Colonic mucosa (tissue), 4 donors: ENCODE results near the gene ZNF560. TPM values are rescaled to one million over a fixed set of nuclear protein-coding genes. Genes with fewer than 3 reads are reported as not detected.
"Not testable (repeated sequence)": the region's sequence is repeated elsewhere in the genome, so short reads cannot be mapped to it uniquely, and the experiment has no call there.

Experiments
- DNase-seq: peaks from one replicate; pipeline ENCODE4 v3.0.0-alpha.2; 2020
- H3K27ac ChIP-seq: fragments of 200-600 bp; one replicate; pipeline ENCODE4 v1.8.0; 2021
- H3K27me3 ChIP-seq: fragments of 200-600 bp; one replicate; pipeline ENCODE4 v1.8.0; 2021
- H3K36me3 ChIP-seq: fragments of 200-600 bp; one replicate; pipeline ENCODE4 v1.8.0; 2021
- H3K4me1 ChIP-seq: fragments of 200-600 bp; one replicate; pipeline ENCODE4 v1.8.0; 2021; ENCODE audit warnings: mild to moderate bottlenecking
- H3K4me3 ChIP-seq: fragments of 200-600 bp; one replicate; pipeline ENCODE4 v1.8.0; 2021
- H3K9ac ChIP-seq, 2 donors: one replicate each; pipeline ENCODE4 v1.7.0; 2013; ENCODE audit warnings: control low read depth in 2 of 2, low read depth in 2 of 2, low read length in 2 of 2
- H3K9me3 ChIP-seq: fragments of 200-600 bp; one replicate; pipeline ENCODE4 v1.8.0; 2021
- intact Hi-C: fragments of 100-400 bp; cut with DNase I; formaldehyde crosslinking; loops from one replicate; pipeline ENCODE4 v1.14.1; 2022
- total RNA-seq, 2 donors: library from RNA; stranded (reverse); fragmentation: NEBNext Ultra II Directional in 1 of 2; extraction: Animal tissue kit (Norgen Biotek cat#: 25700) in 1 of 2; gene quantifications; one replicate each; pipeline ENCODE4 v1.2.1, GENCODE V29; 2021
- TF ChIP-seq, protein P1 (sequence below): fragments of 200-600 bp; IDR thresholded peaks from one replicate; pipeline ENCODE4 v1.8.0; 2022; ENCODE audit warnings: antibody characterized with exemption, mild to moderate bottlenecking
- donor health status: healthy.
- donor health status: DM: no; HTN: no; CAD: no.
- donor health status: DM: no; HTN: no; CAD: no.

Gene ZNF560
- not detected for total RNA-seq

DNA sequence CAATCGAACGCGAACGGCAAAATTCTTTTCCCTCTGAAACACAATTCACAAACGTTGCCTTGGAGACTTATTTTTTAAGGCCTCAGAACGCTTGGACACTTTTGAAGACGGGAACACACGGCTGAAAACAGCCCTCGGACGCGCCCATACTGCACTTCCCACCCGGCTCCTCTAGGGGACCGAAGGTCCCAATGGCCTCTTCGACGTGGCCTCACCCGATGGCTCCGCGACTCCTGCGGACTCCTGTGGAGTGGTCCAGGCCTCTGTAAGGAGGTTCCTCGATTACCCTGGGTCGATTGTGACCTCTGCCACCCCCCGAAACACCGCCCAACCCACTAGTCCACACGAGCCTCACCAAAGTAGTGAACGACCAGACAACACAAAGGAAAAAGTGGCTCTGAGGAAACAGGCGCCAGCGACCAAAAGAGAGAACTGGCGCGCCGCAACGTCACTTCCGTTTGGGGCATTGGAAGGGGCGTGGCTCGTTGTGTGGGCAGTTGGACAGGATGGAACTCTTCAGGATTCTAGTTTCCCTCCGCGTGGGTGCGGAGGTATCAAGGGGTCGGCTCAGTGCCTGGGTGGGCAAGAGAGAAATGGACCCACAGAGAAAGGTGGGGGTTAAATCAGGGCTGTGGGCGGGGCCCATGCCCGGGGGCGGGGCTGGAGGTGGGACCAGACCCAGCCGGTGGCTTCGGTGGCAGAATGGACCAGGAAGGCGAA lies at the start of gene ZNF560:
ZNF560 (minus strand) TSS at position 434 of the 720 bp plus-strand sequence. CDS start 23,303 bp downstream, outside the sequence.
- Histone ChIP-seq H3K9me3 (peaks cover 14% of the 10 kb centered on the region), H3K9ac (no peak within 1 kb of the TSS), H3K27ac (no peak within 1 kb of the TSS), H3K4me1 (no peaks in the 10 kb centered on the region), H3K4me3 (no peak within 1 kb of the TSS), H3K27me3 (no peaks in the 10 kb centered on the region), H3K36me3 (no peaks in the 10 kb centered on the region)
- TF ChIP-seq, protein P1, sequence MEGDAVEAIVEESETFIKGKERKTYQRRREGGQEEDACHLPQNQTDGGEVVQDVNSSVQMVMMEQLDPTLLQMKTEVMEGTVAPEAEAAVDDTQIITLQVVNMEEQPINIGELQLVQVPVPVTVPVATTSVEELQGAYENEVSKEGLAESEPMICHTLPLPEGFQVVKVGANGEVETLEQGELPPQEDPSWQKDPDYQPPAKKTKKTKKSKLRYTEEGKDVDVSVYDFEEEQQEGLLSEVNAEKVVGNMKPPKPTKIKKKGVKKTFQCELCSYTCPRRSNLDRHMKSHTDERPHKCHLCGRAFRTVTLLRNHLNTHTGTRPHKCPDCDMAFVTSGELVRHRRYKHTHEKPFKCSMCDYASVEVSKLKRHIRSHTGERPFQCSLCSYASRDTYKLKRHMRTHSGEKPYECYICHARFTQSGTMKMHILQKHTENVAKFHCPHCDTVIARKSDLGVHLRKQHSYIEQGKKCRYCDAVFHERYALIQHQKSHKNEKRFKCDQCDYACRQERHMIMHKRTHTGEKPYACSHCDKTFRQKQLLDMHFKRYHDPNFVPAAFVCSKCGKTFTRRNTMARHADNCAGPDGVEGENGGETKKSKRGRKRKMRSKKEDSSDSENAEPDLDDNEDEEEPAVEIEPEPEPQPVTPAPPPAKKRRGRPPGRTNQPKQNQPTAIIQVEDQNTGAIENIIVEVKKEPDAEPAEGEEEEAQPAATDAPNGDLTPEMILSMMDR: no peak
- intact Hi-C loops: no loop called here
- DNase-seq: no peak

DNA sequence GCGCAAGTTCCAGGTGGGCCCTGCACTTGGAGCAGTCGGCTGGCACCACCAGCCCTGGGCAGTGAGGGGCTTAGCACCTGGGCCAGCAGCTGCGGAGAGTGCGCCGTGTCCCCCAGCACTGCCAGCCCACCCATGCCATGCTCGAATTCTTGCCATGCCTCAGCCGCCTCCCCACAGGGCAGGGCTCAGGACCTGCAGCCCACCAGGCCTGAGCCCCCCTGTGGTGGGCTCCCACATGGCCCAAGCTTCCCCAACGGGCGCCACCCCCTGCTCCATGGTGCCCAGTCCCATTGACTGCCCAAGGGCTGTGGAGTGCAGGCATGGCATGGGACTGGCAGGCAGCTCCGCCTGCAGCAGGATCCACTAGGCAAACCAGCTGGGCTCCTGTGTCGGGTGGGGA lies 49.5 kb upstream of the ZNF560 start:
- H3K4me1 ChIP-seq: no peaks in the 10 kb centered on the region
- H3K9me3 ChIP-seq: no peaks in the 10 kb centered on the region
- no peaks in the 10 kb centered on the region for H3K27me3 ChIP-seq
- no peak overlapping the region for H3K9ac ChIP-seq
- intact Hi-C loops: no loop called here
- H3K27ac ChIP-seq: no peak overlapping the region
- no peak overlapping the region for H3K4me3 ChIP-seq
- TF ChIP-seq, protein P1: no peak
- H3K36me3 ChIP-seq: no peaks in the 10 kb centered on the region
- DNase-seq: no peak

DNA sequence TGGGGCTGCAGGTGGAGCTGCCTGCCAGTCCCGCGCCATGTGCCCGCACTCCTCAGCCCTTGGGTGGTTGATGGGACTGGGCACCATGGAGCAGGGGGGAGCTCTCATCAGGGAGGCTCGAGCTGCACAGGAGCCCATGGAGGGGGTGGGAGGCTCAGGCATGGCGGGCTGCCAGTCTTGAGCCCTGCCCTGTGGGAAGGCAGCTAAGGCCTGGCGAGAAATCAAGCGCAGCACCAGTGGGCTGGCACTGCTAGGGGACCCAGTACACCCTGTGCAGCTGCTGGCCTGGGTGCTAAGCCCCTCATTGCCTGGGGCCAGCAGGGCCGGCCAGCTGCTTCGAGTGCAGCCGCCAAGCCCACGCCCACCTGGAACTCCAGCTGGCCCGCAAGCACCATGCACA lies 42.9 kb upstream of the ZNF560 start:
- H3K27me3 ChIP-seq, H3K9me3 ChIP-seq, H3K9ac ChIP-seq, intact Hi-C loops, DNase-seq, H3K4me1 ChIP-seq, H3K27ac ChIP-seq, H3K4me3 ChIP-seq, H3K36me3 ChIP-seq: not testable (repeated sequence)

DNA sequence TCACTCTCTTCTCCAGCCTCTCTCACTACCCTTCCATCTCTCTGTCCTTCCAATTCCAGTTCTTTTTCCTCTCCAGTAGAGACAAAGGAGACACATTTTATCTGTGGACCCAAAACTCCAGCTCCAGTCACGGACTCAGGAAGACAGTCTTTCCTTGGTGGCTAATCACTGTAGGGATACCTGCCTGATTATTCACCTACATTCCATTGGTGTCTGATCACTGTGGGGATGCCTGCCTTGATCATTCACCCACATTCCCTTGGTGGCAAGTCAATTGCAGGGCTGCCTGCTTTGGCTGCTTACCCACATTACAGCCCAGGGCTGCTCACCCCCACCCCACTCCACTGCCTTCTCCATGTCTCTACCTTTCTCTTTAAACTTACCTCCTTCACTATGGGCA lies 41.5 kb upstream of the ZNF560 start:
- H3K36me3 ChIP-seq, DNase-seq, intact Hi-C loops, H3K4me1 ChIP-seq, H3K27ac ChIP-seq, H3K9me3 ChIP-seq, H3K9ac ChIP-seq, H3K27me3 ChIP-seq, H3K4me3 ChIP-seq: not testable (repeated sequence)

DNA sequence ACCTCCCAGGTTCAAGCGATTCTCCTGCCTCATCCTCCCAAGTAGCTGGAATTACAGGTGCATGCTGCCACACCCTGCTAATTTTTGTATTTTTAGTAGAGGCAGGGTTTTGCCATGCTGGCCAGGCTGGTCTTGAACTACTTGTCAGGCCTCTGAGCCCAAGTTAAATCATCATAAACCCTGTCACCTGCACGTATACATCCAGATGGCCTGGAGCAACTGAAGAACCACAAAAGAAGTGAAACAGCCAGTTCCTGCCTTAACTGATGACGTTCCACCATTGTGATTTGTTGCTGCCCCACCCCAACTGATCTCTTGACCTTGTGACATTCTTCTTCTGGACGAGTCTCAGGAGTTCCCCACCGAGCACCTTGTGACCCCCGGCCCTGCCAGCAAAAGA lies 40.8 kb upstream of the ZNF560 start:
- H3K4me1 ChIP-seq, intact Hi-C loops, H3K9me3 ChIP-seq, H3K4me3 ChIP-seq, H3K27me3 ChIP-seq, H3K9ac ChIP-seq, DNase-seq: not testable (repeated sequence)
- Histone ChIP-seq H3K27ac (peak overlapping the region; percentile 76), H3K36me3 (peaks cover 11% of the 10 kb centered on the region)

DNA sequence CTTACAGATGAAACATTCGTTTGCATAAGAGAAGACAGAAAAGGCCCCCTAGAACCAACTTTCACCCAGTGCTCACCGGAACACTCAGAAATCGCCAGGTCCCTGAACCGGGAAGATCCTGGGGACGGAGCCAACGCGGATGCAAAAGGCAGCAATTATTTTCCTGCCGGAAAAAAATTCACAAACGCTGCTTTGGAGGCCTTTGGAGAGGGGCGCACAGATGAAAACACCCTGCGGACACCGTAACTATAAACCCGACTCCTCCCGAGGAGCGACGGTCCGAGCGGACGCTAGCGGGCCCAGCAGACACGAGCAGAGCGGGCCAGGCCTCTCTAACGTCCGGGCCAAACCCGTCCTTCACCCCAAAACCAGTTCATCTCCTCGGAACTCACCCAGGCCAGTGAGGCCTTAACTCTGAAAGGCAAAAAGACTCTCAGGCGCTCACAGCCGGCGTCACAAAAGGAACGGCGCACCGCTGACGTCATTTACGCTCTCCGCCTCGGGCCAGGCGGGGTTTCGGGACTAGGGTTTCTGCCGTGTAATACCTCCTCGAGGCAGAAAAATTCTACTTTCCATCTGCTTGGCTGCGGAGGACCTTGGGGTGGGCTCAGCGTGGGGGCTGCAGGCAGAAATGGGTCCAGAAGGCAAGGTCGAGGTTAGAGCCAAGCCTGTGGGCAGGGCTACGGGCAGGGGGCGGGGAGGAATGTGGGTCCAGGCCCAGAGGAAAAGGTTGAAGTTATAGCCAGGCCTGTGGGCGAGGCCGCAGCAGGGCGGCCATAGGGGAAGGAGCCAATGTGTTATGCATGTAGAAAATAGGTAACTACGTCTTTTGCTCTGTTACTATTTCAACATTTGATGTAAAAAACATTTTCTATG lies 40.0 kb upstream of the ZNF560 start, which contains the start of gene ZNF426:
ZNF426 (minus strand) TSS at position 463 of the 876 bp plus-strand sequence. CDS start 2,413 bp downstream, outside the sequence.
- intact Hi-C loops: no loop called here
- Histone ChIP-seq H3K9me3 (no peaks in the 10 kb centered on the region), H3K4me3 (peak within 1 kb of the TSS; percentile 61), H3K4me1 (no peaks in the 10 kb centered on the region), H3K27me3 (no peaks in the 10 kb centered on the region), H3K9ac (peak within 1 kb of the TSS; percentile 77 to 85), H3K36me3 (peaks cover 19% of the 10 kb centered on the region), H3K27ac (peak within 1 kb of the TSS; percentile 76)
- peak; percentile 89 for DNase-seq
- TF ChIP-seq, protein P1: no peak
